NCI-H2196 treated with DMSO at 0.1 percent for 48 hours (cell line): Measurements from ENCODE around the gene FAM120B.
"Not testable (repeated sequence)": the region's sequence is repeated elsewhere in the genome, so short reads cannot be mapped to it uniquely, and the experiment has no call there.

Experiments
- DNase-seq: peaks from one replicate; lab custom pipeline; 2025; ENCODE audit not compliant: unreplicated experiment; lab: John Stamatoyannopoulos, UW

FAM120B gene, protein sequence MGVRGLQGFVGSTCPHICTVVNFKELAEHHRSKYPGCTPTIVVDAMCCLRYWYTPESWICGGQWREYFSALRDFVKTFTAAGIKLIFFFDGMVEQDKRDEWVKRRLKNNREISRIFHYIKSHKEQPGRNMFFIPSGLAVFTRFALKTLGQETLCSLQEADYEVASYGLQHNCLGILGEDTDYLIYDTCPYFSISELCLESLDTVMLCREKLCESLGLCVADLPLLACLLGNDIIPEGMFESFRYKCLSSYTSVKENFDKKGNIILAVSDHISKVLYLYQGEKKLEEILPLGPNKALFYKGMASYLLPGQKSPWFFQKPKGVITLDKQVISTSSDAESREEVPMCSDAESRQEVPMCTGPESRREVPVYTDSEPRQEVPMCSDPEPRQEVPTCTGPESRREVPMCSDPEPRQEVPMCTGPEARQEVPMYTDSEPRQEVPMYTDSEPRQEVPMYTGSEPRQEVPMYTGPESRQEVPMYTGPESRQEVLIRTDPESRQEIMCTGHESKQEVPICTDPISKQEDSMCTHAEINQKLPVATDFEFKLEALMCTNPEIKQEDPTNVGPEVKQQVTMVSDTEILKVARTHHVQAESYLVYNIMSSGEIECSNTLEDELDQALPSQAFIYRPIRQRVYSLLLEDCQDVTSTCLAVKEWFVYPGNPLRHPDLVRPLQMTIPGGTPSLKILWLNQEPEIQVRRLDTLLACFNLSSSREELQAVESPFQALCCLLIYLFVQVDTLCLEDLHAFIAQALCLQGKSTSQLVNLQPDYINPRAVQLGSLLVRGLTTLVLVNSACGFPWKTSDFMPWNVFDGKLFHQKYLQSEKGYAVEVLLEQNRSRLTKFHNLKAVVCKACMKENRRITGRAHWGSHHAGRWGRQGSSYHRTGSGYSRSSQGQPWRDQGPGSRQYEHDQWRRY

DNA sequence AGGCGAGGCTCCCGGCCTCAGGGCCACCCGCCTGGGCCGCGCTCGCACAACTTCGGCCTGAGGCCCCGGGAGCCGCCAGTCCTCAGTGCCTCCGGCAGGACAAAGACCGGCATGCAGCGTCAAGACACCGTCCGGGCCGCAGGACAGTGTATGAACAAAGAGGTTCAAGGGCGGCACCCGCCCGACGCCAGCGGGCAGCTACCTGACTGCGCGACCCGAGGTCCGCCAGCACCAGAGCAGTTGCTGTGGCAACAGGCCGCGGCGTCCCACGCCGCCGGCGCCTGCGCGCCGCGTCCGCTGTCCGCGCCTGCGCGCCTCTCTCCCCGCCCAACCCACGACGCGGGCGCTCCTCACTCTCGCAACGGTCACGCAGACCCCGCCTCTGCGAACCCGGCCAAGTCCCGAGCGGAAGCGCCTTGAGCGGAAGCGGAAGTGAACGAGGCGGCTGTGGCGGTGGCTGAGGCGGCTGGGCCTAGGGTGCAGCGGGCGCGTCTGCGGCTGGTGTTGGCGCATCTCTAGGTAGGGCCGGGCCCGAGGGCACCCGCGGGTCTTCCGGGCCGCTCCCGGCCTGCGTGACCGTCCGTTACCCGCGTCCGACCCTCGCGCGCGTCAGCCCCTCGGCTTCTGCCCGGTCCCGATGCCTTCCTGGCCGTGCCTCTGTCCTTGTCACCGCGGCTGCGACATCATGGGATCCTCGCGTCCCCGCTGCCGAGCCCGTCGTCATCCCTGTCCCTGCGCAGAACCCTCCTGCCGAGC lies at the start of gene FAM120B:
Gene FAM120B, plus strand, starts transcription at position 435 of the 756 bp plus-strand sequence. CDS start 10,633 bp downstream, outside the sequence.
- DNase-seq: peak; percentile 77

DNA sequence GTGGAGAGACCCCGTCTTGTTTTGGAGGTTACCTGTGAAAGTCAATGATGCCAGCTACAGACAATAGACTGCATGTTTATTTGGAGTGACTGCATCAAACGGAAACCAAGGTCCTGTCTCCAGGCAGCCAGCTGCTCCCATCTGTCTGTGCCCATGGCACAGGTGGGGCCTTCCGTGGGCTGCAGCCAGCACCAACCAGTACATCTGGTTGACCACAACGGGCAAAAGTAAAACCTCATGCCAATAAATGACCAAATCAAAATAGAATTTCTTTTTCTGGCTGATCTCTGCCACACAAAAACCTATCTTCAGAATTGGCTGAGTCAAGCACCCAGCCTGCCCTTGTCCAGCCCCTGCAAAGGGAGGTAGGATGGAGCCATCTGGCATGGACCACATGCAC lies 49.2 kb upstream of the FAM120B start:
- no peak for DNase-seq

DNA sequence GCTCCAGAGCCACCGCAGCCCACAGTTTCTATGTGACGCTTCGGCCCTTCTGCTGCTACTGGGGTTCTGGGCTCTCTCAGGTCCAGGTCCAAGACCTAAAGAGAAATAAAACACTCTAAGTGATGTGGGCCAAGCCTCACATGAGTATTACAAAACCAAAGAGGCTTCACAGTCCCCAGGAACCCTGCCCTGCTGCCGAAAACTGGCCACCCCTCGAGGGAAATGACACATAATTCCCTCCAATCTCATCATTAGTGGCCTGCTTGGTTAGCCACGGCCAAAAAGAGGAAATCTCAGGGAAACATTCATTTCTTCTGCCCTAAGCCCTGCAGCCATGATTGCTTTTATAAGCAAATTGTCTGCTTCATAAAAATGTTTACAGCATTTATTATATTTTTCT lies 48.2 kb upstream of the FAM120B start:
- DNase-seq: no peak

DNA sequence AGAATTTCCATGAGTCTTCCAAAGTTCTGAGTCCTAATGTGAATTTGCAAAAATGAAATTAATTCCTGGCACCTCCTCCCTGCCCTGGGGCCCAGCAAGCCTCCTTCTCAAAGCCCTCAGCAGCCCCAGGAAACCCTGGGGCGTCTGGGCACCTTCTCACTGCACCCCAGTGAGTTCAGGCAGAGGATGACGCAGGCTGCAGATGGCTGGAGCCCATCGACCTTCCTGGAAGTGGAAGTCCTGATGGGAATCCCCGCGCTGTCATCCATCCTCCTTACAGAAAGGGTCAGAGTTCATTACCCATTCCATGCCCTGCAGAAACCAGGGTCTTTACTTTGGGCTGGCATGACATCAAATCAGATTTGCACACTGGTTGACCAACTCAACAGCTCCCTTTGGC lies 47.3 kb upstream of the FAM120B start:
- DNase-seq: no peak

DNA sequence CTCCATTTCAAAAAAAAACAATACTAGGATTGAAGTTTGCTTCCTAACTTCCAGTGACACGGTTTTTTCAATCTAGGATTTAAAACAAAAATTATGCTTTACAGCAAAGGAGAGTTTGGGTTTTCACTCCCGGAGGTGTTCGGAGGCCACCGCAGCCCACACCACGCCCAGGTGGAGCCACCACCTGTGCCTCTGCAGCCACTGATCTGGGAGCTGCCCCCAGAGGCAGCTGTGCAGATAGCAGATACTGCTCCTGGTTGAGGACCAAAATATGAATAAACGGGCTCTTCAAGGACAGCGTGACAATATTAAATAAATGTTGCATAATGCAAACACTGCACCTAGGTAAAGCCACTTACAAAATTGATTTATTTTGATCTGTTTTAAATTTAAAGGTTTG lies 45.9 kb upstream of the FAM120B start:
- DNase-seq: no peak

DNA sequence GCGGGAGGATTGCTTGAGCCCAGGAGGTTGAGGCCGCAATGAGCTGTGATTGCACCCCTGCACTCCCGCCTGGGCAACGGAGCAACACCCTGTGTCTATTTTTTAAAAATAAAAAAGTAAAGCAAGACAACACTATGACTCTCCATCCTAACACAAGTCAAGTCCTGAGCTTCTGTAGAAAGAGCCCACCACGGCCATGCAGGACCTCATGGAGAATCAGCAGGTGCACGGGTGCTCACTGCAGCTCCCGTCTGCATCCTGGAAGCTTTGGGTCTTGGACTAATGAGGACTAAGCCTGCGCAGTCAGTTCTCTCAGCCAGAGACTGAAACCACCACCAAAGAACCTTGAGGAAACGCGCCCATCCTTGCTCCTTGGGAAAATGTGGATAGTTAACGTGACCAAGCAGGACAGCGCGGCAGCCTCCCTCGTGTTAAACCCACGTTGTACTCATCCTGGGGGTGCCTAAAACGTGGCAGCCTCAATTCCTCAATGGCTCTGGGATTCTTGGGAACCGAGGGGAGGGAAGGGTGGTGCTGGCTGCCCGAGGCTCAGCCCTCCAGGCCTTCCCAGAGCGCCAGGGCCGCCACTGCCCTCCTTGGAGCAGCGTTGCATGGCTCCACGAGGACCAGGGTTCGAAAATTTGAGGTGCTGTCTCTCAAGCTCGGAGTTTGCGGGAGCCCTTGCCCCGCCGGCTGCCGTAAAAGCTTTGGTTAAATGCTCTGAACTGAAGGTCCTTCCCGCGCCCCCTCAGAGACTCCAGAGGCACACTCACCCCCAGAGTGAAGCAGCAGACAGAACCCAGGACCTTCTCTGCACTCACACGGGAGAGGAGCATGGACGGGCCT lies 44.7 kb upstream of the FAM120B start:
- no peak for DNase-seq

DNA sequence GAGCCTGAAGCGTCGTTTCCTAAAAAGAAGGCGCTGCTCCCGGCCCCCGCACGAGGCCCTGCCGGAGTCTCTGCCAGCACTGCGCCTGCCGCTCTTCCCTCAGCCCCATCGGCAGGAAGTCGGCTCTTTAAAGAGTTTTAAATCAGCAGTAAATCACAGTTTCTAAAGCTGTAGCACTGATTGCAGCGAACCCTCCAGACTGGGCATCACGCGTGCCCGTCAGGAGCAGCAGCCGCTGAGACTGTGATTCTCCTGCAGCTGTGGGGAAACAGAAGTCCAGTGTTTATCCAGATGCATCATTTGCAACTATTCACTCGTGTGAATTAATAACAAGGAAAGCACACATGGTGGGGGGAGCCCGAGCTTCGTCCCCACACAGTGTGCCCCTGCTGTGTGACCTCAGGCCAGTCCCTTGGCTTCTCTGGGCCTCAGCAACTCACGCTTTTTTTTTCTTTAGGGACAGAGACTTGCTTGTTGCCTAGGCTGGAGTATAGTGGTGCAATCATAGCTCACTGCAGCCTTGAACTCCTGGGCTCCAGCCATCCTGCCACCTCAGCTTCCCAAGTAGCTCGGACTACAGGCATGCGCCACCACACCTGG lies 44.0 kb upstream of the FAM120B start:
- no peak for DNase-seq

DNA sequence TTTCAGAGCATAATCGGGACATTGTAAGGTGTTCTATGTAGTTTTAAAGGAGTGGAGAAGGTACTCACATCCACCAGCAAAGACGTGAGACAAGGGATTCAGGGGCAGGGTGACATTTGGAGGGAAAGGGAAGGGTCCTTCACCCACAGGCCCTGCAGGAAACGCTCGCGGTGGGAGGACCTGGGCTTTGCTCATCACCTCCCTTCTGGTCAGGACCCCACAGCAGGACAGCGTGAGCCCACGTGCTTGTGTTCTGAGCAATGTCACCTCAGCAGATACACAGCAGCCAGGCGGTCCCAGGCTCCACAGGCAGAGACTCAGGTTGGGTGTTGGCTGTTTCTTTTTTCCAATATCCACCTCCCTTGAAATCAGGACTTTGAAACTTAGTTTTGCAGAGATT lies 43.1 kb upstream of the FAM120B start:
- DNase-seq: no peak

DNA sequence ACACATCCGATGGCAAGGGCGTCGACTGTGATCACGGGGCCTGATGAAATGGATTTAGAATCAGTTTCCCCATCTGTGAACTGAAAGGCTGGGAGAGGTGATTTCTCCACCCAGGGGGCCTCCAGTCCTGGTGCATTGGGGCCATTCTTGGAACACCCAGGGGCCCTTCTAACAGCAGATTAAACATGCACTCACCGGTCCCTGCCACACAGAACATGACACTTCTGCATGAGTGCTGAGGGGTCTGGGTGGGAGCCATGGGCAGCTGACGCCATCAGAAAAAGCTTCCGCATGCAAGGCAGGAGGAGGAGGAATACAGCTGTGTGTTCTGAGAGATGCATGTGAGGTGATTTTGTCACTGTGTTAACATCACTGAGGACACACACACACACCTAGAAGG lies 42.5 kb upstream of the FAM120B start:
- no peak for DNase-seq

DNA sequence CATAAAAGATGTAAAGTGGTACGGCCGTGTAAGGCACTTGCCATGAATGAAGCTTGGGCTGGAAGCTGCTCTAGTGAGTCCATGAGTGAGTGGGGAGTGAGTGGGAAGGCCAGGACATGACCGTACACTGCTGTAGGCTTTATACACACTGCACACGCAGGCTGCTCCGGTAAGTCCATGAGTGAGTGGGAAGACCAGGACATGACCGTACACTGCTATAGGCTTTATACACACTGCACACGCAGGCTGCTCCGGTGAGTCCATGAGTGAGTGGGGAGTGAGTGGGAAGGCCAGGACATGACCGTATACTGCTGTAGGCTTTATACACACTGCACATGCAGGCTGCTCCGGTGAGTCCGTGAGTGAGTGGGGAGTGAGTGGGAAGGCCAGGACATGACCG lies 41.9 kb upstream of the FAM120B start:
- not testable (repeated sequence) for DNase-seq

DNA sequence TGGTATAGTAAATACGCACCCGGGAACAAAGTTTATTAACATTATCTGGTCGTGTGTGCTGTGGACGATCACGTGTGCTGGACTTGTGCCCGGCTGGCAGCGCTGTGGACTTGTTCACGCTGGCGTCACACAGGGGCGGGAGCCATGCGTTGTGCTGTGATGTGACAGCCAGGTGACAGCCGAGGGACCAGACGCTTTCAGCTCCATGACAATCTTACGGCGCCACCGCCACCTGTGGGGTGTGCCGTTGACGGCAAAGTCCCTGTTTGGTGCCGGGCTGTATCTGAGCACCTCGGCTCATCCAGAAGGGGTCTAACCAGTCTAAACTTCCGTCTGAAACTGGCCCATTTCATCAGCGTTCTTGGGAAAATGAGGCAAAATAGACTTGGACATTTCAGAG lies 40.9 kb upstream of the FAM120B start:
- no peak for DNase-seq

DNA sequence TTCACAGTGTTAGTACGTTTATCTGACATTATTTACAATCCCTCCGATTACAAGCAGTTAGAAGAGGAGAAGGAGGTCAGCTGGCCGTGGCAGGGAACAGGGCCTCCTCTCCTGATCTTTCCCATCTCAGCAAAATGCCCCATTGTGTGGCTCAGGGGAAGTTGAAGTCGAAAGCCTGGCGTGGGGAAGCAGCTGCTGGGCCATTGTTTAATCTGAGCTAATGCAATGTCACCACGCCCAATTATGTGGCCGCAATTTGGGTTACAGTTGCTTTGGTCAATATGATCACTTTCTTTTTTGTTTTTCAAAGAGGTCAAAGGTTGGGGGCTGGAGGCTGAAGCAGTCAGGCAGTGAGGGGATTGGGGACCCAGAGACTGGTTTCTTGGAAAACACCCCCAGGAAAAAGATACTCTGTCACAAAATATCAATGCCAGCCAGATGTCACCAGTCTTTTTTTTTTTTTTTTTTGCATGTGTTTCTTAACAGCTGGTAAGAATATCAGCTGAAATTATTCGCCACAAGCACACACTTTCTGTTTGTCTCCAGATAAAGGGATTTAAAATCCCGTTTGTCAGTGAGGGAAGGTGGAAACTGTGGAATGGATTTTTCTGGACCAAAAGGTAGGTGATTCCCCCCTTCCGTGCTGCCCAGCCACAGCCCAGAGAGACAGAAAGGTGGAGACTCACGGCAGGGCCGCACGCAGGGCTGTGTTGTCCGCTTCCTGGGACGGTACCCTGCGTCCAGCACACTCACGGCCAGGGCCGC lies 40.3 kb upstream of the FAM120B start:
- DNase-seq: no peak

DNA sequence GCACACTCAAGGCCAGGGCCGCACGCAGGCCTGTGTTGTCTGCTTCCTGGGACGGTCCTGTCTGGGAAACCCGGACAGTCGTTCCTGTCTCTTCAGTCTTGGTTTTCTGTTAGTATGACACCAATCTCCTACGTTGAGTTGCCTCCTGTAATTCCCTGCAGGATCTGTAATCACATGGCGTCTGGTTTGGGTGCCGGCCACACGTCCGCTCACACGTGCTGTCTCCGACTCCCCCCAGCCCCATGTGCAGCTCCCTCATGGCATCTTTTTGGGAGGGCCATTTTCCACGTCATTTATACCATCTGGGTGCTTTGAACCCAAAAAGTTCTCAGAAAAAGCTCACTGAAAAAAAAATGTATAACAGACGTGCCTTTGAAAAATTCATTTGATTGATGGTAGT lies 38.9 kb upstream of the FAM120B start:
- no peak for DNase-seq

DNA sequence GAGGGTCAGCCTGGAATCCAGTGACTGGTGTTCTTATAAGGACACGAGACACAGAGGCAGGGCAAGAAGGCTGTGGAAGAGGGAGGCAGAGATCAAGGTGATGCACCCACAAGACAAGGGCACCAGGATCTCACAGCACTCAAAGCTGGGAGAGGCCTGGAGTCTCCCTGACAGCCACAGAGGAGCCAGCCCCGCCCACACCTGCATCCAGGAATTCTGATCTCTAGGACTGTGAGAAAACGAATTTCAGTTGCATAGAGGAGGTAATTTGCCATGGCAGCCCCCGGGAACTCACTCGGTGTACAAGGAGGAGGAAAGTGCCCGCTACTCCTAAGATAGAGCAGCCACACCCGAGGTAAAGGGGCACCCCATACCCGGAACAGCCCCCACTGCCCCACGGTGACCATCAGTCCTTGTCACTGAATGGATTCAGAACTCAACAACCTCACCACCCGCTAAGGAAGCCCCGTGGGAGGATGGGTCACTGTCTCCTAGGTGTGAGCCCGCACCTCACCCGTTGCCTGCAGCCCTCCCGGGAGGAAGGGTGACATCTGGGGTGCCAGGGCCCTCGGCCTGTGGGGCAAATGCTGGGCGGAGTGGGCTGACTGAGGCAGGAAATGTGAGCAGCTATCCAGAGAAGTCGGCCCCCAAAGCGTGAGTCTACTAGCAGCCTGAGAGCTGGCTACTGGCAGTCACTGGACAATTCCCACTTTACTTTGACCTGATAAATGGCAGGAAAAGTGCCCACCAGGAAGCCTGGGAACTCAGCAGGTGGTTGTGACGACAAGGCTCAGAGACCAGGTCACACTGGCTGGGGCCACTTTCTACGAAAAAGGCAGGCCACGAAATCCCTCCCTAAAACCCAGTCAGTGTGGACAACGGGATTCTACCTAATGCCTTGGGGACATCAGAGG lies 38.1 kb upstream of the FAM120B start:
- no peak for DNase-seq

DNA sequence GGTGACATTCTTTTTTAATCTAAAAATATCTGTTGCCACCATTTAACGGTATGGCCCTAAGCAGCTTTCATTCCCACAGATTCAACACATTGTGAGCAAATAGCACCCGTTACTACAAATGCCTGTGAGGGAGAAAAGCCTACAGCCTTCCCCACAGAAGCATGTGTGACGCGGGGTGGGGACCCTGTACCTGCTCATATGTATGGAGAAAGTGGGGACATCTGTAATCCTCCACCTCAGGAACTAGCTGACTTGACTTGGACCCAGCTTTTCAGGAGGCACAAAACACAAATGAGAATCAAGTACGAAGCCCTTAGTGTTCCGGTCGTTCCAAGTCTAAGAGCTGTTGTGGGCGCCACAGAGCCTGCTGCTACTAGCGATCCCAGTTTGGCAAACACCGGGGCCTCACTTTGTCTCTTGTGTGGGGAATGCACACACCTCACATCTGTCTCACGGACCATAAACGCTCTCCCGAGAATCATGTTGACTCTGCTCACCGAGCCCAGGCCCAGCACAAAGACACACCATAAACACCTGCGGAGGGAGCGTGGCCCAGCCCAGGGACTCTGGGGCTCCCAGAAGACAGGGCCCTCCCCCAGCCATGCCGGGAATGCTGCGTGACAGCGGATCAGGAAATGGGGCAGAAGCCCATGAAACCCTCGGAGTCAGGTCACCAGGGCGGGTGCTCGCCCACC lies 37.3 kb upstream of the FAM120B start:
- peak; percentile 29 for DNase-seq

DNA sequence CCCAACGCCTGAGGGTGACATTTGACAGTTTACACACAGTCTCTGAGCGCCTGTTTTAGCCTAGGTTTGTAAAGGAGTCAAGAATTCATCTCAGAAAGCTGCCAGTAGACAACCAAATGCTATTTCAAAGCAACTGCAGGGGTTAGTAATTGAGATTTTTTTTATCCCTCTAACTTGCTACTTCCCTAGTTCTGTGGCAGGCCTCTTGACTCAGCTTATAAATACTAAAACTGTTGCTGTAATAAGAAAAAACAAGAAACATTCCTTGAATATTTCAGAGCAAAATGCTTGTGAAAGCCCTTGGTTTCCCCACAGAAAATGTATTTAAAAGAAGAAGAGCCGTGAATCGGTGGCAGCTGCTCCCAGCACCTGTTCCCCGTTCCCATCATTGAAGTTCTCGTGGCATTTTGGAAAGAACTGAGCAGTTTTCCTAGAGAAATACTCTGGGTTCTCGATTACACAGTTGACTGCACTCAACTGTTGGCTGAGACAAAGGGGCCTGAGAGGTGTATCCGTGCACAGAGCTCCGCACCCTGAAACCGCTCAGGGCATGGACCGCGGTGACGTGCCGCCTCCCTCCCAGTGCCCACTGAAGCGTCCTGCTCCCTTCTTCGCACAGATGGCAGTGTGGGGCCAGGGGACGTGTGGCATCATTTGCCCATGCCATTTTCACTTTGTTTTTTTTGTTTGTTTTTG lies 36.6 kb upstream of the FAM120B start:
- DNase-seq: no peak

DNA sequence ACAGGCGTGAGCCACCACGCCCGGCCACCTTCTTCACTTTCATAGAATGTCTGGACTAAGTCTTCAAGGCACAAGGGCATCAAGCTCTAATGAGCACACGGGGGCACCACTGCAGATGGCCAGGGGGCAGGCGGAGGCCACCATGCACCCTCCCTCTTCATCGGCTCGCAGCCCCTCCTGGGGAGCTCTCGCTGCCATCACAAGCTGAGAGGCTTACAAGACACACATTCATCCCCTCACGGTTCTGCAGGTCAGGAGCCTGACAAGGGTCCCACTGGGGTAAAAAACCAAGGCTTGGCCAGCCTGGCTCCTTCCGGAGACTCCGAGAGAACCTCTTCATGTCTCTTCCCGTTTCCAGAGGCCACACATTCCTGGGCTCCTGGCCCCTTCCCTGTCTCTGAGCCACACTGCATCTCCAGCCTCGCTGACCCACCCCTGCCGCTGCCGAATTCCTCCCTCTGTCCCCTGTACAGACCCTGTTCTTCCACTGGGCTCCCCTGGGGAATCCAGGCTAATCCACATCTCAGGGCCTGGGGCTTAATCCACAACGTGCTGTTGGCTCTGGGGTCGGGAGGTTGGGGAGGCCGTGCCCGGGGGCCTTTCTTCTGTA lies 35.5 kb upstream of the FAM120B start:
- no peak for DNase-seq
